ENCODE data around the gene ALK. TPM values are rescaled to one million over a fixed set of nuclear protein-coding genes. Genes with fewer than 3 reads are reported as not detected.

ALK gene
- total RNA-seq, 2 donors from 2014 or later = 0.16 to 0.26 TPM

- no peaks in the 10 kb centered on the region for H3K4me1 ChIP-seq
- H3K36me3 ChIP-seq = no peaks in the 10 kb centered on the region
- H3K27ac ChIP-seq = no peak overlapping the region
- no peak for TF ChIP-seq CTCF (IDR thresholded peaks at IDR 0.05)
- no peak overlapping the region for H3K4me3 ChIP-seq
- H3K27me3 ChIP-seq = no peaks in the 10 kb centered on the region
- peaks cover 0 to 20% of the 10 kb centered on the region in 2 donors for H3K9me3 ChIP-seq
- DNase-seq (ENCODE audit: low spot score) = no peak
These were observed 244.4 kb downstream of the ALK start for GRCh38 chr2:29676886-29677453.

GRCh38 chr2:29664578-29664977 lies 256.8 kb downstream of the ALK start:
- Histone ChIP-seq H3K36me3 (no peaks in the 10 kb centered on the region), H3K27ac (no peak overlapping the region), H3K4me3 (no peak overlapping the region), H3K4me1 (no peaks in the 10 kb centered on the region), H3K27me3 (no peaks in the 10 kb centered on the region), H3K9me3 (peaks cover 0 to 12% of the 10 kb centered on the region in 2 donors)
- TF ChIP-seq CTCF (IDR thresholded peaks at IDR 0.05) = no peak
- no peak for DNase-seq (ENCODE audit: low spot score)

GRCh38 chr2:29663268-29663667 lies 258.1 kb downstream of the ALK start:
- H3K4me3 ChIP-seq = no peak overlapping the region
- H3K9me3 ChIP-seq = no peaks in the 10 kb centered on the region
- no peaks in the 10 kb centered on the region for H3K27me3 ChIP-seq
- H3K4me1 ChIP-seq = no peaks in the 10 kb centered on the region
- no peak for TF ChIP-seq CTCF (IDR thresholded peaks at IDR 0.05)
- H3K36me3 ChIP-seq = no peaks in the 10 kb centered on the region
- DNase-seq (ENCODE audit: low spot score) = no peak
- H3K27ac ChIP-seq = no peak overlapping the region

GRCh38 chr2:29662861-29663260 lies 258.5 kb downstream of the ALK start:
- TF ChIP-seq CTCF (IDR thresholded peaks at IDR 0.05) = no peak
- no peak for DNase-seq (ENCODE audit: low spot score)

GRCh38 chr2:29660201-29660600 lies 261.2 kb downstream of the ALK start:
- no peak for TF ChIP-seq CTCF (IDR thresholded peaks at IDR 0.05)
- Histone ChIP-seq H3K27ac (no peak overlapping the region), H3K4me3 (no peak overlapping the region), H3K36me3 (no peaks in the 10 kb centered on the region), H3K27me3 (no peaks in the 10 kb centered on the region), H3K4me1 (peaks cover 0 to 4% of the 10 kb centered on the region in 2 donors), H3K9me3 (no peaks in the 10 kb centered on the region)
- no peak for DNase-seq (ENCODE audit: low spot score)

More at GRCh38 chr2:29662861-29663260, 258.5 kb downstream of the ALK start:
- Histone ChIP-seq H3K4me3 (no peak overlapping the region), H3K27ac (no peak overlapping the region), H3K36me3 (no peaks in the 10 kb centered on the region), H3K4me1 (no peaks in the 10 kb centered on the region), H3K9me3 (no peaks in the 10 kb centered on the region), H3K27me3 (no peaks in the 10 kb centered on the region)

GRCh38 chr2:29659178-29659577 lies 262.2 kb downstream of the ALK start:
- no peak for TF ChIP-seq CTCF (IDR thresholded peaks at IDR 0.05)
- Histone ChIP-seq H3K36me3 (no peaks in the 10 kb centered on the region), H3K9me3 (no peaks in the 10 kb centered on the region), H3K27me3 (no peaks in the 10 kb centered on the region), H3K4me1 (peaks cover 0 to 4% of the 10 kb centered on the region in 2 donors), H3K27ac (no peak overlapping the region), H3K4me3 (no peak overlapping the region)
- DNase-seq (ENCODE audit: low spot score) = no peak

All from right atrium auricular region (tissue), 2 donors.